Lower leg skin (tissue), 4 donors: Measurements from ENCODE around the gene HADHB. TPM values are rescaled to one million over a fixed set of nuclear protein-coding genes. Genes with fewer than 3 reads are reported as not detected.

Experiments used
- DNase-seq, 2 donors: peaks; one replicate each; pipeline ENCODE4 v3.0.0-alpha.2; 2019; ENCODE audit warnings: low spot score in 2 of 2
- H3K4me3 ChIP-seq: fragments of 200-600 bp; sonication (generic); 2 replicates; pipeline ENCODE4 v1.5.1; 2017; ENCODE audit warnings: mild to moderate bottlenecking, low read depth; ENCODE audit not compliant: poor library complexity, severe bottlenecking
- POLR2A ChIP-seq, 2 donors: fragments of 450-650 bp; IDR thresholded peaks; one replicate each; pipeline ENCODE4 v1.6.1; 2016 to 2017; ENCODE audit warnings: antibody characterized with exemption in 2 of 2, mild to moderate bottlenecking in 1 of 2, moderate library complexity in 1 of 2
- WGBS, 2 donors: methylation state at CpG; one replicate each; pipeline ENCODE4 v1.1.5; 2018; 5-methylcytosine and 5-hydroxymethylcytosine counted together
- intact Hi-C: fragments of 100-400 bp; cut with DNase I; formaldehyde crosslinking; loops from one replicate; pipeline ENCODE4 v1.15.0; 2023; ENCODE audit warnings: low total_unique reads
- total RNA-seq, 4 donors: library from RNA; depleted of rRNA; stranded (reverse); fragments of >200 nt; gene quantifications; one replicate each; pipeline ENCODE4 v1.1.0, GENCODE V29; 2016
- TF ChIP-seq, protein P1 (sequence below), 3 donors: fragments of 450-650 bp; IDR thresholded peaks; one replicate each; pipeline ENCODE4 v1.5.1; 2016; ENCODE audit warnings: antibody characterized with exemption in 3 of 3, mild to moderate bottlenecking in 3 of 3, moderate library complexity in 2 of 3

Gene HADHB
- total RNA-seq, 4 donors from 2014 or later, result 101 to 139 (median 111) TPM

GRCh38 chr2:26203906-26204305, 40.8 kb upstream of the HADHB start:
- intact Hi-C loops, result no loop called here
- TF ChIP-seq, protein P1, sequence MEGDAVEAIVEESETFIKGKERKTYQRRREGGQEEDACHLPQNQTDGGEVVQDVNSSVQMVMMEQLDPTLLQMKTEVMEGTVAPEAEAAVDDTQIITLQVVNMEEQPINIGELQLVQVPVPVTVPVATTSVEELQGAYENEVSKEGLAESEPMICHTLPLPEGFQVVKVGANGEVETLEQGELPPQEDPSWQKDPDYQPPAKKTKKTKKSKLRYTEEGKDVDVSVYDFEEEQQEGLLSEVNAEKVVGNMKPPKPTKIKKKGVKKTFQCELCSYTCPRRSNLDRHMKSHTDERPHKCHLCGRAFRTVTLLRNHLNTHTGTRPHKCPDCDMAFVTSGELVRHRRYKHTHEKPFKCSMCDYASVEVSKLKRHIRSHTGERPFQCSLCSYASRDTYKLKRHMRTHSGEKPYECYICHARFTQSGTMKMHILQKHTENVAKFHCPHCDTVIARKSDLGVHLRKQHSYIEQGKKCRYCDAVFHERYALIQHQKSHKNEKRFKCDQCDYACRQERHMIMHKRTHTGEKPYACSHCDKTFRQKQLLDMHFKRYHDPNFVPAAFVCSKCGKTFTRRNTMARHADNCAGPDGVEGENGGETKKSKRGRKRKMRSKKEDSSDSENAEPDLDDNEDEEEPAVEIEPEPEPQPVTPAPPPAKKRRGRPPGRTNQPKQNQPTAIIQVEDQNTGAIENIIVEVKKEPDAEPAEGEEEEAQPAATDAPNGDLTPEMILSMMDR (IDR thresholded peaks at IDR 0.05), result no peak
- no peak for TF ChIP-seq POLR2A (IDR thresholded peaks at IDR 0.05)
- 86% methylated on average over 7 of the region's 7 CpGs for WGBS, 2 donors
- H3K4me3 ChIP-seq, result no peak overlapping the region
- DNase-seq, result no peak

GRCh38 chr2:26212011-26212410, 32.7 kb upstream of the HADHB start:
- intact Hi-C loops, result no loop called here
- 92 to 93% methylated on average over 5 of the region's 5 CpGs for WGBS, 2 donors
- no peak for DNase-seq

DNA sequence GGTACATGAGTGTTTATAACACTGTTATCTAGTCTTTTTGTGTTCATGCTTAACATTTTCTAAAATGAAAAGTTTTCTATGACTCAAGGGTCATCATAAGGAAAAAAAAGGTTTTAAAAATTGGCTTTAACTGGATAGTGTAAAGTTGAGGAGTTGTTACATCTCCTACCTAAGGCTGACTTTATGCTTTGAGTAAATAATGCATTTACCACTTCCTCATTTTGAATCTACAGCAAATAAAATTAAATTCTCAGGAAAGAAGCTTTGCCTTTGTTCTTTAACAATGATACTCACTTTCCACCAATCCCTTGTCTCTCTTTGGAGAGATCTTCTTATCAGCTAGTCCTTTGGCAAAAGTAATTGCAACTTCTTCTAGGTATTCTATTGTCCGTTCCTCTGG, 30.0 kb upstream of the HADHB start:
- no peak overlapping the region for H3K4me3 ChIP-seq
- WGBS, 2 donors, result 98 to 100% methylated on average over 1 of the region's 1 CpG
- DNase-seq, result no peak
- TF ChIP-seq, protein P1 (IDR thresholded peaks at IDR 0.05), result no peak
- no peak for TF ChIP-seq POLR2A (IDR thresholded peaks at IDR 0.05)
- intact Hi-C loops, result no loop called here

More at GRCh38 chr2:26212011-26212410, 32.7 kb upstream of the HADHB start:
- H3K4me3 ChIP-seq, result no peak overlapping the region
- TF ChIP-seq, protein P1 (IDR thresholded peaks at IDR 0.05), result no peak
- no peak for TF ChIP-seq POLR2A (IDR thresholded peaks at IDR 0.05)

DNA sequence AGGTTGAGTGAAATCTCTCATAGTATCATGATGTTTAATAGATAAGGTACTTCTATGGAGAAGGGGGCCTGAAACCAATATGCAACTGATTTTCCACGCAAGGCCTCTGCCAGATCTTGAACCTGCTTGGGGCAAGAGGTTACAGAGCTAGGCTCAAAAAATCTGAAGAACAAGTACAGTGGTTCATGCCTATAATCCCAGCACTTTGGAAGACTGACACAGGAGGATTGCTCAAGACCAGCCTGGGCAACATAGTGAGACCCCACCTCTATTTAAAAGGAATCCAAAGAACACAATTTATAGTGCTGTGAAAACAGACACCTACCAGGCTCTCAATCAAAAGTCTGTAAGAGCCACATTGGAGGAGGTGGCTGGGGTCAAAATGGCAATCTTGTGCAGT, 28.9 kb upstream of the HADHB start:
- WGBS, 2 donors, result 95 to 100% methylated on average over 1 of the region's 1 CpG
- DNase-seq, result no peak
- TF ChIP-seq, protein P1 (IDR thresholded peaks at IDR 0.05), result no peak
- no peak for TF ChIP-seq POLR2A (IDR thresholded peaks at IDR 0.05)
- intact Hi-C loops, result no loop called here
- no peak overlapping the region for H3K4me3 ChIP-seq

DNA sequence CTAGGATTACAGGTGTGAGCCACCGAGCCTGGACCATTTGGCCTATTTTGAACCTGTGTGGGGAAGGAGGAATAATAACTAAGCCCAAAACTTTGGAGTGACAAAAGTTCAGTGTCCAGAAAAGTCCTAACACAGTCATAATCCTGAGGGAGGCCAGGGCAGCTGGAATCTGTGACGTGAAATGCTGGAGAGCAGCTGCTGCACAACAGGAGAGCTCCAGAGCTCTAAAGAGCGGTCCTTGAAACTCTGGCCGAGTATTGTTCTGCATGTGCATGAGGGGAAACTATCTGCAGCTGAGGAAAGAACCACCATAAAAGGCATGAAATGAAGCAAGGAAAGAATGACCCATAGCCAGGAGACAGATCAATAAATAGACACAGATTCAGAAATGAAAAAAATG, 28.2 kb upstream of the HADHB start:
- WGBS, 2 donors, result 91 to 97% methylated on average over 4 of the region's 4 CpGs
- no peak for DNase-seq
- no peak for TF ChIP-seq POLR2A (IDR thresholded peaks at IDR 0.05)
- TF ChIP-seq, protein P1 (IDR thresholded peaks at IDR 0.05), result no peak
- intact Hi-C loops, result no loop called here
- H3K4me3 ChIP-seq, result no peak overlapping the region

- no peak for DNase-seq
- intact Hi-C loops, result no loop called here
- no peak overlapping the region for H3K4me3 ChIP-seq
- TF ChIP-seq POLR2A (IDR thresholded peaks at IDR 0.05), result no peak
- TF ChIP-seq, protein P1 (IDR thresholded peaks at IDR 0.05), result no peak
- WGBS, 2 donors, result 78 to 82% methylated on average over 6 of the region's 6 CpGs
Measured at GRCh38 chr2:26217720-26218119, 27.0 kb upstream of the HADHB start.
